Measurements from ENCODE around the gene SPARC. TPM values are rescaled to one million over a fixed set of nuclear protein-coding genes. Genes with fewer than 3 reads are reported as not detected.

The SPARC gene
- polyA plus RNA-seq, 1 of the 3 experiments (the other 2 are of a cell fraction): 1,115 TPM

- no peak for DNase-seq
- Histone ChIP-seq H4K20me1 (ENCODE audit: insufficient read depth) (no peaks in the 10 kb centered on the region), H3K9me2 (no peaks in the 10 kb centered on the region), H2AFZ (ENCODE audit: low read depth) (no peak overlapping the region), H3K4me2 (no peak overlapping the region), H3K4me1 (ENCODE audit: control insufficient read depth in 1 of 2, insufficient read depth in 2 of 2, low read depth in 1 of 2, low read length in 1 of 2) (no peaks in the 10 kb centered on the region), H3K27me3 (ENCODE audit: insufficient read depth) (peaks cover 3% of the 10 kb centered on the region; the same call in 1 of the 2 replicates), H3K9me3 (no peaks in the 10 kb centered on the region), H3F3A (replicated peaks; ENCODE audit: insufficient read depth) (no peaks in the 10 kb centered on the region), H3K27ac (ENCODE audit: low read depth in 2 of 2, low read length in 1 of 2) (no peak overlapping the region), H3K79me2 (ENCODE audit: insufficient read depth) (no peaks in the 10 kb centered on the region), H3K9ac (no peak overlapping the region), H3K4me3 (ENCODE audit: low read depth in 2 of 2, low read length in 1 of 2) (no peak overlapping the region), H3K36me3 (replicated peaks in 1 of 2; ENCODE audit: control insufficient read depth in 1 of 2, insufficient read depth in 2 of 2, low read length in 1 of 2) (no peaks in the 10 kb centered on the region)
- ChIA-PET POLR2A (no interaction called here), CTCF (interaction anchor here (0.6 to 0.9 kb wide), 2 partner anchors 22 to 59 kb away, joined by 3 read pairs; no protein-coding TSS in a partner anchor)
- TF ChIP-seq ZBTB33 (IDR thresholded peaks at IDR 0.05; ENCODE audit: borderline replicate concordance, low read depth) (no peak), JUND (IDR thresholded peaks at IDR 0.05) (no peak), EZH2phosphoT487 (IDR thresholded peaks at IDR 0.05; ENCODE audit: borderline replicate concordance, low read depth) (no peak), NFIC (IDR thresholded peaks at IDR 0.05; ENCODE audit: borderline replicate concordance) (no peak)
Measured at GRCh38 chr5:151630088-151630487, 56.6 kb downstream of the SPARC start.

- Histone ChIP-seq H3K27ac (ENCODE audit: low read depth in 2 of 2, low read length in 1 of 2) (no peak overlapping the region), H3K4me2 (no peak overlapping the region), H3K9me2 (no peaks in the 10 kb centered on the region), H3K9ac (no peak overlapping the region), H4K20me1 (ENCODE audit: insufficient read depth) (no peaks in the 10 kb centered on the region), H3K27me3 (ENCODE audit: insufficient read depth) (no peaks in the 10 kb centered on the region), H3K79me2 (ENCODE audit: insufficient read depth) (no peaks in the 10 kb centered on the region), H3K36me3 (replicated peaks in 1 of 2; ENCODE audit: control insufficient read depth in 1 of 2, insufficient read depth in 2 of 2, low read length in 1 of 2) (no peaks in the 10 kb centered on the region), H3F3A (replicated peaks; ENCODE audit: insufficient read depth) (no peaks in the 10 kb centered on the region), H3K9me3 (no peaks in the 10 kb centered on the region), H3K4me1 (ENCODE audit: control insufficient read depth in 1 of 2, insufficient read depth in 2 of 2, low read depth in 1 of 2, low read length in 1 of 2) (no peaks in the 10 kb centered on the region), H2AFZ (ENCODE audit: low read depth) (no peak overlapping the region), H3K4me3 (ENCODE audit: low read depth in 2 of 2, low read length in 1 of 2) (no peak overlapping the region)
- POLR2A ChIA-PET: no interaction called here
- DNase-seq: no peak
- CTCF ChIA-PET: interaction anchor here (0.7 to 1.2 kb wide), 5 partner anchors 10 to 513 kb away, joined by 3 read pairs; no protein-coding TSS in a partner anchor
- TF ChIP-seq YY1 (IDR thresholded peaks at IDR 0.05; ENCODE audit: low read depth) (no peak), MXI1 (IDR thresholded peaks at IDR 0.05; ENCODE audit: low read depth, low read length) (no peak), SIN3A (IDR thresholded peaks at IDR 0.05; ENCODE audit: borderline replicate concordance, low read depth, low read length) (no peak), MAX (IDR thresholded peaks at IDR 0.05; ENCODE audit: low read depth) (no peak), EP300 (IDR thresholded peaks at IDR 0.05; ENCODE audit: borderline replicate concordance in 1 of 2, low read depth in 1 of 2, low read length in 1 of 2) (no peak), FOXJ3 (CRISPR knock-in tag; IDR thresholded peaks at IDR 0.05) (no peak), MEF2A (IDR thresholded peaks at IDR 0.05; ENCODE audit: borderline replicate concordance, low read depth) (no peak), PBX3 (IDR thresholded peaks at IDR 0.05) (no peak), REST (IDR thresholded peaks at IDR 0.05; ENCODE audit: low read depth, low read length) (no peak), CHD2 (IDR thresholded peaks at IDR 0.05; ENCODE audit: low read length, partially characterized antibody) (no peak), RXRA (IDR thresholded peaks at IDR 0.05; ENCODE audit: borderline replicate concordance, low read depth) (no peak)
- TF ChIP-seq, protein P1, sequence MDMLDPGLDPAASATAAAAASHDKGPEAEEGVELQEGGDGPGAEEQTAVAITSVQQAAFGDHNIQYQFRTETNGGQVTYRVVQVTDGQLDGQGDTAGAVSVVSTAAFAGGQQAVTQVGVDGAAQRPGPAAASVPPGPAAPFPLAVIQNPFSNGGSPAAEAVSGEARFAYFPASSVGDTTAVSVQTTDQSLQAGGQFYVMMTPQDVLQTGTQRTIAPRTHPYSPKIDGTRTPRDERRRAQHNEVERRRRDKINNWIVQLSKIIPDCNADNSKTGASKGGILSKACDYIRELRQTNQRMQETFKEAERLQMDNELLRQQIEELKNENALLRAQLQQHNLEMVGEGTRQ (IDR thresholded peaks at IDR 0.05; ENCODE audit: borderline replicate concordance, low read depth, low read length): no peak
- 61% methylated on average over 6 of the region's 7 CpGs for WGBS (ENCODE audit: low lambda C conversion rate)
Measured at GRCh38 chr5:151628112-151628823, 58.4 kb downstream of the SPARC start.
